Left kidney (tissue), 8 donors: ENCODE results near the gene SCGB1A1. TPM values are rescaled to one million over a fixed set of nuclear protein-coding genes. Genes with fewer than 3 reads are reported as not detected.
"Not testable (repeated sequence)": the region's sequence is repeated elsewhere in the genome, so short reads cannot be mapped to it uniquely, and the experiment has no call there.

Experiments
- DNase-seq: peaks from one replicate; pipeline ENCODE4 v3.0.0-alpha.2; 2013
- long read RNA-seq, 8 donors: transcript quantifications; one replicate each; lab custom pipeline, GENCODE V29; 2026
- polyA plus RNA-seq: library from polyadenylated mRNA; unstranded; fragments of 120-200 nt; gene quantifications from one replicate; pipeline ENCODE4 v1.2.1, GENCODE V29; 2013; ENCODE audit not compliant: insufficient read length

SCGB1A1 gene
- not detected for polyA plus RNA-seq
- long read RNA-seq, donor 1, result 0 reads
- long read RNA-seq, donor 2, result 0 reads
- long read RNA-seq, donor 3, result 0 reads
- long read RNA-seq, donor 4, result 0 reads
- long read RNA-seq, donor 5, result 0 reads
- long read RNA-seq, donor 6, result 0 reads
- long read RNA-seq, donor 7, result 0 reads
- long read RNA-seq, donor 8, result 0 reads

GRCh38 chr11:62418733-62419132 is at the start of gene SCGB1A1:
TSS of gene SCGB1A1 (plus strand) at chr11:62419033. CDS start at chr11:62419096, 63 bp downstream.
- no peak for DNase-seq

GRCh38 chr11:62370743-62371440 is 47.9 kb upstream of the SCGB1A1 start:
- peak; percentile 6 for DNase-seq

- no peak for DNase-seq
These were observed 46.0 kb upstream of the SCGB1A1 start for GRCh38 chr11:62372871-62373270.

GRCh38 chr11:62373464-62374119 is 45.2 kb upstream of the SCGB1A1 start:
- no peak for DNase-seq

GRCh38 chr11:62374801-62375200 is 44.0 kb upstream of the SCGB1A1 start:
- DNase-seq, result no peak

GRCh38 chr11:62378459-62379063 is 40.3 kb upstream of the SCGB1A1 start:
- DNase-seq, result peak; percentile 56

- DNase-seq, result not testable (repeated sequence)
These were observed 39.2 kb upstream of the SCGB1A1 start for GRCh38 chr11:62379586-62379985.

GRCh38 chr11:62380821-62381245 is 38.0 kb upstream of the SCGB1A1 start:
- peak; percentile 79 for DNase-seq

- DNase-seq, result no peak
These were observed 35.0 kb upstream of the SCGB1A1 start for GRCh38 chr11:62383822-62384221.

- DNase-seq, result not testable (repeated sequence)
These were observed 32.8 kb upstream of the SCGB1A1 start for GRCh38 chr11:62386083-62386482.

- DNase-seq, result no peak
These were observed 31.5 kb upstream of the SCGB1A1 start for GRCh38 chr11:62387381-62387780.

- DNase-seq, result no peak
These were observed 29.8 kb upstream of the SCGB1A1 start for GRCh38 chr11:62388999-62389398.

- no peak for DNase-seq
These were observed 28.6 kb upstream of the SCGB1A1 start for GRCh38 chr11:62390237-62390636.

GRCh38 chr11:62390722-62391121 is 28.1 kb upstream of the SCGB1A1 start:
- no peak for DNase-seq

- DNase-seq, result no peak
These were observed 27.0 kb upstream of the SCGB1A1 start for GRCh38 chr11:62391642-62392425.

- no peak for DNase-seq
These were observed 26.3 kb upstream of the SCGB1A1 start for GRCh38 chr11:62392506-62392905.

GRCh38 chr11:62393061-62393611 is 25.7 kb upstream of the SCGB1A1 start:
- DNase-seq, result no peak

GRCh38 chr11:62393735-62394134 is 25.1 kb upstream of the SCGB1A1 start:
- no peak for DNase-seq

GRCh38 chr11:62394825-62395538 is 23.9 kb upstream of the SCGB1A1 start:
- DNase-seq, result peak; percentile 83

- no peak for DNase-seq
These were observed 22.8 kb upstream of the SCGB1A1 start for GRCh38 chr11:62395885-62396551.
